GM23248 (cell line): ENCODE measurements around the gene ZSCAN5B. TPM values are rescaled to one million over a fixed set of nuclear protein-coding genes. Genes with fewer than 3 reads are reported as not detected.
A peak's percentile ranks its signal among the peaks of the same experiment; 100 is the strongest.

Experiments used
- DNase-seq: peaks from one replicate; pipeline ENCODE4 v3.0.0-alpha.2; 2015
- H2AFZ ChIP-seq: fragments of 200-600 bp; sonication (generic); 2 replicates; pipeline ENCODE4 v1.6.1; 2016; ENCODE audit warnings: antibody characterized with exemption
- H3F3A ChIP-seq: fragments of 200-600 bp; sonication (generic); 2 replicates; pipeline ENCODE4 v1.6.1; 2016; ENCODE audit warnings: mild to moderate bottlenecking, antibody characterized with exemption, mixed run types; ENCODE audit not compliant: insufficient read depth
- H3K27ac ChIP-seq: fragments of 200-600 bp; sonication (generic); 2 replicates; pipeline ENCODE4 v1.5.1; 2016; ENCODE audit warnings: mild to moderate bottlenecking
- H3K27me3 ChIP-seq: fragments of 200-600 bp; sonication (generic); replicated peaks from 2 replicates; pipeline ENCODE4 v1.6.1; 2016; ENCODE audit warnings: mild to moderate bottlenecking; ENCODE audit not compliant: insufficient read depth
- H3K36me3 ChIP-seq: fragments of 200-600 bp; sonication (generic); 2 replicates; pipeline ENCODE4 v1.6.1; 2016; ENCODE audit warnings: low read depth, mild to moderate bottlenecking
- H3K4me1 ChIP-seq: fragments of 200-600 bp; sonication (generic); 2 replicates; pipeline ENCODE4 v1.6.1; 2016; ENCODE audit warnings: mild to moderate bottlenecking; ENCODE audit not compliant: insufficient read depth
- H3K4me2 ChIP-seq: fragments of 200-600 bp; sonication (generic); one replicate; pipeline ENCODE4 v1.6.1; 2016; ENCODE audit warnings: mild to moderate bottlenecking; ENCODE audit not compliant: unreplicated experiment
- H3K4me3 ChIP-seq: fragments of 200-600 bp; sonication (generic); 2 replicates; pipeline ENCODE4 v1.5.1; 2016; ENCODE audit warnings: mild to moderate bottlenecking
- H3K79me2 ChIP-seq: fragments of 200-600 bp; sonication (generic); 2 replicates; pipeline ENCODE4 v1.6.1; 2016; ENCODE audit warnings: mild to moderate bottlenecking; ENCODE audit not compliant: insufficient read depth
- H3K9ac ChIP-seq: fragments of 200-600 bp; sonication (generic); 2 replicates; pipeline ENCODE4 v1.6.1; 2016; ENCODE audit warnings: mild to moderate bottlenecking
- H3K9me2 ChIP-seq: fragments of 200-600 bp; sonication (generic); 2 replicates; pipeline ENCODE4 v1.6.1; 2016; ENCODE audit warnings: mixed run types, mild to moderate bottlenecking, moderate library complexity; ENCODE audit not compliant: insufficient read depth
- H3K9me3 ChIP-seq: fragments of 200-600 bp; sonication (generic); one replicate; pipeline ENCODE4 v1.6.1; 2017; ENCODE audit warnings: low read depth
- H4K20me1 ChIP-seq: fragments of 200-600 bp; sonication (generic); 2 replicates; pipeline ENCODE4 v1.6.0; 2016; ENCODE audit not compliant: insufficient read depth
- EZH2 ChIP-seq: fragments of 200-600 bp; sonication (generic); IDR thresholded peaks from 2 replicates; pipeline ENCODE4 v1.6.1; 2018; ENCODE audit warnings: antibody characterized with exemption, mild to moderate bottlenecking; ENCODE audit not compliant: insufficient read depth, poor library complexity, severe bottlenecking
- EZH2phosphoT487 ChIP-seq: fragments of 200-600 bp; sonication (generic); IDR thresholded peaks from 2 replicates; pipeline ENCODE4 v1.6.1; 2018; ENCODE audit warnings: antibody characterized with exemption, moderate library complexity, mild to moderate bottlenecking, low read depth; ENCODE audit not compliant: insufficient read depth
- WGBS, 2 experiments: methylation state at CpG; one replicate each; pipeline ENCODE4 v1.1.6; 2015 to 2017; ENCODE audit warnings: low lambda C conversion rate in 2 of 2, low coverage in 1 of 2; ENCODE audit errors: missing lambda C conversion rate in 2 of 2; 5-methylcytosine and 5-hydroxymethylcytosine counted together
- in situ Hi-C: fragments of 300-500 bp; cut with MboI; formaldehyde crosslinking; loops from 2 replicates; pipeline ENCODE4 v1.15.0; 2020
- polyA plus RNA-seq: library from polyadenylated mRNA; unstranded; fragments of >200 nt; fragmentation: Nextera tagmentation; extraction: Ambion mirVana; gene quantifications from 2 replicates; pipeline ENCODE4 v1.2.1, GENCODE V29; 2016
- total RNA-seq: library from RNA; depleted of rRNA; stranded (reverse); fragments of >200 nt; shearing (Covaris generic); gene quantifications from 2 replicates; pipeline ENCODE4 v1.2.3, GENCODE V29; 2014

ZSCAN5B gene
- total and polyA plus RNA-seq, 2 experiments from 2014 or later = not detected

GRCh38 chr19:56159009-56159559 lies 38.5 kb downstream of the ZSCAN5B start:
- H3K36me3 ChIP-seq = 0 out of 2 replicates have a peak, but pooled peaks cover 4% of the 10 kb centered on the region
- no peaks in the 10 kb centered on the region for H3K9me2 ChIP-seq
- TF ChIP-seq EZH2 (no peak), EZH2phosphoT487 (no peak)
- H3K9me3 ChIP-seq = no peaks in the 10 kb centered on the region
- H4K20me1 ChIP-seq = no peaks in the 10 kb centered on the region
- no peaks in the 10 kb centered on the region for H3F3A ChIP-seq
- no peak overlapping the region for H2AFZ ChIP-seq
- H3K79me2 ChIP-seq = no peaks in the 10 kb centered on the region
- DNase-seq = no peak
- no peak overlapping the region for H3K27ac ChIP-seq
- no peaks in the 10 kb centered on the region for H3K4me1 ChIP-seq
- no peak overlapping the region for H3K9ac ChIP-seq
- H3K27me3 ChIP-seq = no peaks in the 10 kb centered on the region
- in situ Hi-C loops = no loop called here
- no peak overlapping the region for H3K4me2 ChIP-seq
- H3K4me3 ChIP-seq = no peak overlapping the region
- WGBS, 2 experiments = 87 to 91% methylated on average over 8 to 9 of the region's 9 CpGs

- Histone ChIP-seq H3K9me3 (no peaks in the 10 kb centered on the region), H3K27me3 (no peaks in the 10 kb centered on the region), H3F3A (no peaks in the 10 kb centered on the region), H2AFZ (no peak overlapping the region), H3K4me1 (no peaks in the 10 kb centered on the region), H3K9ac (no peak overlapping the region), H3K36me3 (0 out of 2 replicates have a peak, but pooled peaks cover 4% of the 10 kb centered on the region), H3K27ac (no peak overlapping the region), H3K4me3 (no peak overlapping the region), H4K20me1 (no peaks in the 10 kb centered on the region), H3K9me2 (no peaks in the 10 kb centered on the region), H3K79me2 (no peaks in the 10 kb centered on the region), H3K4me2 (no peak overlapping the region)
- no peak for TF ChIP-seq EZH2phosphoT487
- no peak for TF ChIP-seq EZH2
- 91 to 97% methylated on average over 12 to 16 of the region's 16 CpGs for WGBS, 2 experiments
- DNase-seq = no peak
- in situ Hi-C loops = no loop called here
These were observed 39.3 kb downstream of the ZSCAN5B start for GRCh38 chr19:56158170-56158757.

- Histone ChIP-seq H3K36me3 (0 out of 2 replicates have a peak, but pooled peaks cover 4% of the 10 kb centered on the region), H3K4me2 (no peak overlapping the region), H3K27ac (no peak overlapping the region), H3K27me3 (no peaks in the 10 kb centered on the region), H4K20me1 (no peaks in the 10 kb centered on the region), H2AFZ (no peak overlapping the region), H3K9me2 (no peaks in the 10 kb centered on the region), H3K79me2 (peaks cover 12% of the 10 kb centered on the region), H3K9me3 (no peaks in the 10 kb centered on the region), H3F3A (no peaks in the 10 kb centered on the region), H3K4me3 (no peak overlapping the region), H3K9ac (no peak overlapping the region), H3K4me1 (no peaks in the 10 kb centered on the region)
- DNase-seq = no peak
- TF ChIP-seq EZH2phosphoT487 (no peak), EZH2 (no peak)
- WGBS, 2 experiments = 97 to 100% methylated on average over 6 to 9 of the region's 11 CpGs
- in situ Hi-C loops = no loop called here
These were observed 40.8 kb downstream of the ZSCAN5B start for GRCh38 chr19:56156768-56157167.

GRCh38 chr19:56155124-56155687 lies 42.4 kb downstream of the ZSCAN5B start:
- Histone ChIP-seq H3K4me3 (no peak overlapping the region), H3K79me2 (peaks cover 19% of the 10 kb centered on the region), H3K36me3 (0 out of 2 replicates have a peak, but pooled peaks cover 4% of the 10 kb centered on the region), H3K27ac (no peak overlapping the region), H3K9me3 (no peaks in the 10 kb centered on the region), H3F3A (no peaks in the 10 kb centered on the region), H3K9me2 (no peaks in the 10 kb centered on the region), H4K20me1 (no peaks in the 10 kb centered on the region), H2AFZ (no peak overlapping the region), H3K4me2 (no peak overlapping the region), H3K4me1 (no peaks in the 10 kb centered on the region), H3K9ac (no peak overlapping the region), H3K27me3 (no peaks in the 10 kb centered on the region)
- WGBS, 2 experiments = 58 to 63% methylated on average over 17 of the region's 17 CpGs
- in situ Hi-C loops = no loop called here
- TF ChIP-seq EZH2phosphoT487 (no peak), EZH2 (no peak)
- DNase-seq = peak; percentile 37
